GM19240 (cell line): ENCODE results near the gene ASAP3.
"Not testable (repeated sequence)": the region's sequence is repeated elsewhere in the genome, so short reads cannot be mapped to it uniquely, and the experiment has no call there.

Source experiments
- DNase-seq: peaks from one replicate; pipeline ENCODE4 v3.0.0; 2011; ENCODE audit warnings: low spot score; ENCODE audit not compliant: insufficient read length

The ASAP3 gene

GRCh38 chr1:23399229-23399628 lies 84.8 kb downstream of the ASAP3 start:
- no peak for DNase-seq

DNA sequence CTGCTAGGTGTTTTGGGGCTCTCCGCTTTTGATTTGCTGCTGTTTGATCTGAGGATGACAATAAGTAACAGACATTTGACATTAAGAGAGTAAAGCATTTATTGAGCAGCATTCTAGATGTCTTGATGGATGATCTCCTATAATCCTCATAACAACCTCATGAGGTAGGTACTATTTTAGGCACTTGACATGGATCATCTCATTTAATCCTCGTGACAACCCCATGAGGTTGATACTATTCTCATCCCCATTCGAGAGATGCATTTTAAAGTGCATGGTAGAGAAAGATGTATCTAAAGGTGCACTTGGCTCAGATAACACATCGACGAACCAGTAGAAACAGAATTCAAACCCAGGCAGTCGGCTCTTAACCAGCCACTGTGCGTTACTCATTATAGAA lies 86.1 kb downstream of the ASAP3 start:
- no peak for DNase-seq

- DNase-seq: no peak
Observed at GRCh38 chr1:23396380-23396779, 87.6 kb downstream of the ASAP3 start.

DNA sequence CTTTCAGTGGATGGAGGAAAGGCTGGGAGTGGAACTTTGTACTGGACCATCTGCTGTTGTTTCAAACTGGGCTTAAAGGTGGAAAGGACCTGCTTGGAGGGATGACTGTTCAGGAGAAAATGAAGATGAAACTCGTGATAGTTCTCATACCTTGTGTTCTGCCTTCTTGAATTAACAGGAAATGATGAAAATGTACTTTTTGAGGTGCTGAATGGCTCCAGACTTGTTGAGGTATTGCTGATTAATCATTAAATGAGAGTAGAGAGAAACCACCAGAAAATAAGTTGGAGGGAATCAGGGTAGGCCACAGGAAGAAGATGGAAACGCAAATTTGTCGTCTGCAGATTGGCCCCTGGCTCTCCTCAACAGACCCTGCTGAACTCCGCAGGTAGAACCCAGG lies 88.1 kb downstream of the ASAP3 start:
- no peak for DNase-seq

DNA sequence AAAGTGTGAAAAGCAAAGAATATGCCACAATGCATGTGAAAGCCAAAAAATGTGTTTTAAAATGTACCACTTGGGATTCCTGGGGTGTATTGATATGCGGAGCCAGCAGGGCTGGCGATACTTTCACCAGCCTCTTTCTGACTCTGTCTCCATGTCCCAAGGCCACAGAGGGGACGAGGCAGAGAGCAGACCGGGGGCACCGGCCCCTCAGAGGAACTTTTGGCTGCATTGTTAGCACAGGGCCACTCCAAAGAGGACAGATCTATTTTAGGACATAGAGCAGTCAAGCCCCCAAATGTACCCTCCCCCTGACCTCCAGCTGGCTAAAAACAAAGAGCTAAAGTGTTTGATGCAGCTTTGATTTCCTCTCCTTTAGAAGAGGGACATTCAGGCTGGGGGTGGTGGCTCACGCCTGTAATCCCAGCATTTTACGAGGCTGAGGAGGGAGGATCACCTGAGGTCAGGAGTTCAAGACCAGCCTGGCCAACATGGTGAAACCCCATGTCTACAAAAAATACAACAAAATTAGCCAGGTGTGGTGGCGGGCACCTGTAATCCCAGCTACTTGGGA lies 88.7 kb downstream of the ASAP3 start:
- DNase-seq: no peak

- DNase-seq: no peak
Observed at GRCh38 chr1:23394684-23395083, 89.3 kb downstream of the ASAP3 start.

DNA sequence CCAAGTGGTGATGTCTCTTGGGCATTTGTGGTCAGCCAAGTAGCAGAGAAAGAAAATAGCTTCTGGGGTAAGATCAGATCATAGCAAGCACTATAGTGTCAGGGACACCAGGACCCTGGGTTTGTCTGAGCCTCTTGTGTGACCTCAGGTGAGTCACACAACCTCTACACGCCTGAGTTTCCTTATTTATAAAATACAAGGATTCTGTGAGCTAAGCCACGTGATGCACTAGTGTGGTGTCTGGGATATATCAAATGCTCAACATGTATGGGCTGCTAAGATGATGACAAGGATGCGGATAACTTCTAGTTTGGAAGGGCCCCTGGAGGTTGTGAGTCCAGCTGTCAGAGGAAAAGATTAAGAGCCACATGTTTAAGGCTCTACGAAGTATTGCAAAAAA lies 89.8 kb downstream of the ASAP3 start:
- DNase-seq: no peak

DNA sequence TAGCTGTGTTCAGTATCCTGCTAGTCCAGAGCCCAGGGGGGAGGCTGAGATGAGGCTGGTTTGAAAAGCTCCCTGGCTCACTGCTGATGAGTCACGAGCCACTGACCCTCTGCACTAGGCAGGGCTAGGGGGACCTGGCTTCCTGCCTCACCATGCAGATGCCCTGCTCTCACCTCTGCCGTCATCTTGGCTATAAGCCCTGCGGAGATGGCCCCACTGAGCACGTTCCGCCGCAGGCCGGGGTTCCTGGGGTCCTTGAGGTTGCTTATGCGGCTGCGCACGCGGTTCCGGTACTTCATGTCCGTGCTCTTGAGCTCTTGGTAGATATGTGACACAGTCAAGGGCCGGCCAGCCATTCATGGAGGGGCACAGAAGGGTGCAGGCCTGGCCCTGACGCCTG lies 90.3 kb downstream of the ASAP3 start:
- DNase-seq: no peak

- no peak for DNase-seq
Observed at GRCh38 chr1:23392125-23392855, 91.7 kb downstream of the ASAP3 start.

DNA sequence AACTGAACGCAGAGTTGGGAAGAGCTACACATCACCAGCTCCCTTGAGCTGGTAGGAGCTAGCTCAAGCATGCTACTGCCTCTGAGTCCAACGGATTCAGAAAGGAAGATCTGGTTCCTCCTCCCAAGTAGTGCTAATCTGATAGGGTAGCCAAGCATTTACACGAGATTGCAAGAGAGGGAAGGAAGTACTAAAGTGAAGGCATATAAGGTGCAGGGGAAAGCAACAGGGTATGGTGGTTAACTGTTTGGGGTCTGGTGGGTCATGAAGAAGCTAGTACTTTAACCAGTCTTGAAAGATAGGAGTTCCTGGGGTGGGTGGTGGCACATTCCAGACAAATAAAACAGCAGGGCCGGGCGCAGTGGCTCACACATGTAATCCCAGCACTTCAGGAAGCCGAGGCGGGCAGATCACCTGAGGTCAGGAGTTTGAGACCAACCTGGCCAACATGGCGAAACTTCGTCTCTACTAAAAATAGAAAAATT lies 94.1 kb downstream of the ASAP3 start:
- no peak for DNase-seq

DNA sequence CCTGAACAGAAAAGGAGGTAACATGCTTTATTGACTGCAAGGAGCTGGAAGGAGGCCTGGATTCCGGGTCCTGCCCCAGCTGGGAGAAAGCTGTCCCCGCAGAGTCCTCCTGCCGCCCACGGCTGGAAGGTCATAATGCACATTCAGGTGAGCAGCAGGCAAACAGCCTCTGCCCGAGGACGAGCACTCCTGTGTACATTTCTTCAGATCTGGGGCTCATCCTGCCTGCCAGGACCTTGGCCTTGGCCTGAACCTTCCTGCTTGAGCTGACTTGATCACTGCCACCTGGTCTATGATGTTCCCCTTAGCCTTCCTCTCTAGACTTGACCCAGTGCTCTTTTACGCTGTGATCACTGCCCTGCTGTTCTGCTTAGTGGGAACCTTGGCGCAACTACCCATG lies 96.5 kb downstream of the ASAP3 start:
- DNase-seq: no peak

DNA sequence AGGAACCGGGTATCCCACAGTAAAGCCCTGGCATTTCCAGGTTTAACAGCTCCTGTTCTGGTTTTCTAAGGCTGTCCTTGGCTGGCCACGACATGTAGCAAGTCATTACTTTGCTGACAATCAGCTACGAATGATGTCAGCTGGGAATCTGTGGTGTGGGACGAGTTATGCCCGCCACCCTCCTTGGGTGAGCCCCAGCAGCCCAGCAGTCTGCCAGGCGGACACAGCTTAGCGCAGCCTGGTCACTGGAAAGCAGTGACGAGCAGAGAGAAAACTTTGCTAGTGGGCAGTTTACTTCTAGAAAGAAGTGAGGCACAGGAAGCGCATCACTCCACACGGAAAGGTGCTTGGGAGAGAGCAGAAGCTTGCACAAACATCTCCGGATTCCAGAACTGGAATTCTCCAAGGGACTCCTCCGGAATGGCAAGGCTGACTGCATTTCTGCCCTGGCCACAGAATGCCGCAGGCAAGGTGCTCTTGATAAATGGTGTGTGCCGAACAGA lies 98.8 kb downstream of the ASAP3 start:
- no peak for DNase-seq

GRCh38 chr1:23384312-23385058 lies 99.5 kb downstream of the ASAP3 start:
- DNase-seq: no peak

DNA sequence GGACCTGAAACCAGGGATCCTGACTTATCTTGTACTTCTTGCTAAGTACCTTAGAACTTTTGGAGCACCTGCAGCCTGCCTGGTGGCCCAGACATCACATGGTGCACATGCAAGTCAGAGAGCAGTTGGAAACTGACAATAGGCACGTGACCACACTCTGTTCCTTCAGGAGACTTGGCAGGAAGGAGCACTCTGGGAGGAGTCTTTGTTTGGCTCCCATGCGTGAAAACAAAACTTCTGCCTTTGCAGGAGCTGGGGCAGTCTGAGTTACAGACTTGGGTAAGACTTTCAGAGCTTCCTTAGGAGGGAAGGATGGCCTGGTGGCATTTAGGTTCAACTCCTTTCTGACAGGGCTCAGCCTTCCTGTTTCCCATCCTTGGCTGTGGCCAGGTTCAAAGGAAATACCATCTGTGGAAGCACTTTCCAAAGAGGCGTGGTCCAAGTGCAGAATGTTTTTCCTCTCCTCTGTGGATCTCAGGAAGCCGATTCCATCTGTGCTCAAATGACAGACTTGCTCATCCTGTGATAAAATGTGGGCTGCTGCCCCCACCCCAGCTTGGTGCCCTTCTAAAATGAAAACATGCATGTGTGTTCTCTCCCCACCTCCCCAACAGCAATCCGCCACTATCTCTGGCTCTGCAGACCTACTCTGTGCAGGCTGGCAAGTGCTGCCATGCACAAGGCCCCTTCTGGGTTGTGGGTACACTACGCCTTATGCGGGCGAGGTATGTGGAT lies 100.2 kb downstream of the ASAP3 start:
- DNase-seq: no peak

- DNase-seq: no peak
Observed at GRCh38 chr1:23381233-23381885, 102.6 kb downstream of the ASAP3 start.

DNA sequence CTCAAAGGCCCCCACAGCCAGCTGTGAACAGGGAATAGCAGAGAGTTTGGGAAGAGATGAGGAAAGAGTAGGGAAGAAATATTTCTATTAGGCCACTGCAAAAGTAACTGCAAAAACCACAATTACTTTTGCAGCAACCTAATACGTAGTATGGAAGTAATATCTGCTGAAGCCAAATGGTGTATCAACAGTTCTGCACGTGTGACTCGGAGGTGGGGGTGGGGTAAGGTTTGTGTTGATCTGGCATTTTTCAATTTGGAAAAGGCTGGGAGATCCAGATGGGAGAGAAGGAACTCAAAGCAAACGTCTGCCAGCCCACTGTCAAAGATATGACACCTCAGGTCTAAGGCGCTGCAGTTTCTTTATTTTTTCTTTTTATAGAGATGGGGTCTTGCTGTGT lies 103.3 kb downstream of the ASAP3 start:
- DNase-seq: no peak

GRCh38 chr1:23380236-23380635 lies 103.7 kb downstream of the ASAP3 start:
- DNase-seq: not testable (repeated sequence)
